H1 (cell line): ENCODE data around the gene RRP7A.

Experiments used
- BCL11A ChIP-seq, 2 experiments: IDR thresholded peaks; one replicate each; pipeline ENCODE4 v1.6.1; 2011; ENCODE audit warnings: low read depth in 2 of 2, low read length in 2 of 2, mild to moderate bottlenecking in 2 of 2
- CREB1 ChIP-seq: IDR thresholded peaks from 2 replicates; pipeline ENCODE4 v1.6.1; 2012; ENCODE audit warnings: inconsistent platforms
- EGR1 ChIP-seq: IDR thresholded peaks from 2 replicates; pipeline ENCODE4 v1.6.1; 2011; ENCODE audit warnings: low read depth, low read length, borderline replicate concordance
- GABPA ChIP-seq: IDR thresholded peaks from 2 replicates; pipeline ENCODE4 v1.6.1; 2011; ENCODE audit warnings: mild to moderate bottlenecking, low read length, moderate library complexity, borderline replicate concordance; ENCODE audit not compliant: insufficient read depth
- POLR2A ChIP-seq, 2 experiments: IDR thresholded peaks; 1 replicate in 1 of 2; 2 replicates in 1 of 2; pipeline ENCODE4 v1.6.1; 2011; ENCODE audit warnings: low read depth in 2 of 2, low read length in 2 of 2, mild to moderate bottlenecking in 2 of 2; ENCODE audit errors: control extremely low read depth in 1 of 2
- POLR2AphosphoS5 ChIP-seq: IDR thresholded peaks from 2 replicates; pipeline ENCODE4 v1.6.1; 2011; ENCODE audit warnings: low read depth, low read length
- RAD21 ChIP-seq, 2 experiments: IDR thresholded peaks in 1 of 2; conservative IDR thresholded peaks in 1 of 2; 2 replicates each; pipeline ENCODE4 v1.6.1; 2011; ENCODE audit warnings: low read depth in 2 of 2, low read length in 2 of 2, improper control_type of control experiment in 1 of 2, inconsistent platforms in 1 of 2, mild to moderate bottlenecking in 1 of 2, moderate library complexity in 1 of 2
- RBBP5 ChIP-seq: IDR thresholded peaks from 2 replicates; pipeline ENCODE4 v1.7.1; 2012; ENCODE audit warnings: low read depth, mild to moderate bottlenecking, inconsistent platforms, low read length, moderate library complexity, borderline replicate concordance
- YY1 ChIP-seq: IDR thresholded peaks from 2 replicates; pipeline ENCODE4 v1.6.1; 2011; ENCODE audit warnings: low read depth, mild to moderate bottlenecking, low read length
- TF ChIP-seq, protein P1 (sequence below): IDR thresholded peaks from 2 replicates; pipeline ENCODE4 v1.6.1; 2011; ENCODE audit warnings: low read depth, mild to moderate bottlenecking, low read length; ENCODE audit not compliant: insufficient read depth
- TF ChIP-seq, protein P2 (sequence below), 3 experiments: IDR thresholded peaks; 1 replicate in 2 of 3; 2 replicates in 1 of 3; pipeline versions ENCODE4 v1.5.1 to v1.6.1; 2011; ENCODE audit warnings: low read length in 3 of 3, mild to moderate bottlenecking in 3 of 3, inconsistent platforms in 2 of 3, low read depth in 1 of 3, moderate library complexity in 1 of 3; ENCODE audit not compliant: insufficient read depth in 1 of 3; ENCODE audit errors: control extremely low read depth in 1 of 3

DNA sequence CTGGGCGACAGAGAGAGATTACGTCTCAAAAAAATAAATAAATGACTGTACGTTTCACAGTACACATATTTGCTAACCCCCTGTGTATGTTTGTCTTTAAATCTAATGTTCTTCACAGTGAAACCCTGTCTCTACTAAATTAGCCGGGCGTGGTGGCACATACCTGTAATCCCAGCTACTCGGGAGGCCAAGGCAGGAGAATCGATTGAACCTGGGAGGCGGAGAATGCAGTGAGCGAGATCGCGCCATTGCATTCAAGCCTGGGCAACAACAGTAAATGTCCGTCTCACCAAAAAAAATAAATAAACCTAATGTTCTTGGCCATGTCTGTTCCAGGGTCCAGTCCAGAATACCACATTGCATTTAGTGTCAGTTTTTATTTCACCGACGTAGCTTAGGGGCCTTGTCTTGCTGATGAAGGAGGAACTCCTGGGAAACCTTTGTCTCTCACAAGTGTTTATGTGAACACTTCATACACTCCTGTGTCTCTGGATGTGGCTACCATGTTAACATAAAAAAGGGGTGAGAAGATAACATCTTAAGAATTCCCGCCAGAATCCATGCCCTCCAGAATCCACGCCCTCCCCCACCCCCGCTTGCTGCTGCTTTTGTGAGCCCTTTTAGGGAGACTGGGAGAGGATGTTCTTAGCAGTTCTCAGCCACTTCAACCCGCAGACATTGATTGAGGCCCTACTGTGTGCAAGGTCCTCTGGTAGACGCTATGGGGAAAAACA lies 29.2 kb upstream of the RRP7A start:
- TF ChIP-seq YY1 (no peak), CREB1 (no peak), GABPA (no peak), EGR1 (no peak), BCL11A (IDR thresholded peaks at IDR 0.05; ENCODE audit: low read depth in 2 of 2, low read length in 2 of 2) (no peak), POLR2A (IDR thresholded peaks at IDR 0.05; ENCODE audit: control extremely low read depth in 1 of 2, low read depth in 2 of 2, low read length in 2 of 2) (no peak), RBBP5 (no peak), RAD21 (IDR thresholded peaks at IDR 0.05 in 1 of 2, conservative IDR thresholded peaks at IDR 0.05 in 1 of 2; ENCODE audit: low read depth in 2 of 2, low read length in 2 of 2) (no peak), POLR2AphosphoS5 (no peak)
- TF ChIP-seq, protein P1, sequence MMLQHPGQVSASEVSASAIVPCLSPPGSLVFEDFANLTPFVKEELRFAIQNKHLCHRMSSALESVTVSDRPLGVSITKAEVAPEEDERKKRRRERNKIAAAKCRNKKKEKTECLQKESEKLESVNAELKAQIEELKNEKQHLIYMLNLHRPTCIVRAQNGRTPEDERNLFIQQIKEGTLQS: no peak
- TF ChIP-seq, protein P2, sequence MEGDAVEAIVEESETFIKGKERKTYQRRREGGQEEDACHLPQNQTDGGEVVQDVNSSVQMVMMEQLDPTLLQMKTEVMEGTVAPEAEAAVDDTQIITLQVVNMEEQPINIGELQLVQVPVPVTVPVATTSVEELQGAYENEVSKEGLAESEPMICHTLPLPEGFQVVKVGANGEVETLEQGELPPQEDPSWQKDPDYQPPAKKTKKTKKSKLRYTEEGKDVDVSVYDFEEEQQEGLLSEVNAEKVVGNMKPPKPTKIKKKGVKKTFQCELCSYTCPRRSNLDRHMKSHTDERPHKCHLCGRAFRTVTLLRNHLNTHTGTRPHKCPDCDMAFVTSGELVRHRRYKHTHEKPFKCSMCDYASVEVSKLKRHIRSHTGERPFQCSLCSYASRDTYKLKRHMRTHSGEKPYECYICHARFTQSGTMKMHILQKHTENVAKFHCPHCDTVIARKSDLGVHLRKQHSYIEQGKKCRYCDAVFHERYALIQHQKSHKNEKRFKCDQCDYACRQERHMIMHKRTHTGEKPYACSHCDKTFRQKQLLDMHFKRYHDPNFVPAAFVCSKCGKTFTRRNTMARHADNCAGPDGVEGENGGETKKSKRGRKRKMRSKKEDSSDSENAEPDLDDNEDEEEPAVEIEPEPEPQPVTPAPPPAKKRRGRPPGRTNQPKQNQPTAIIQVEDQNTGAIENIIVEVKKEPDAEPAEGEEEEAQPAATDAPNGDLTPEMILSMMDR (IDR thresholded peaks at IDR 0.05; ENCODE audit: control extremely low read depth in 1 of 3, insufficient read depth in 1 of 3, low read depth in 1 of 3, low read length in 3 of 3): no peak
